GM18868 (cell line): ENCODE data around the gene NEK4.
"Not testable (repeated sequence)": the region's sequence is repeated elsewhere in the genome, so short reads cannot be mapped to it uniquely, and the experiment has no call there.

Experiments used
- ATAC-seq: cut with Tn5 transposase; IDR thresholded peaks from one replicate; pipeline ENCODE4 v1.9.1; 2021; ENCODE audit warnings: mild to moderate bottlenecking, moderate library complexity; ENCODE audit not compliant: unreplicated experiment

Gene NEK4

DNA sequence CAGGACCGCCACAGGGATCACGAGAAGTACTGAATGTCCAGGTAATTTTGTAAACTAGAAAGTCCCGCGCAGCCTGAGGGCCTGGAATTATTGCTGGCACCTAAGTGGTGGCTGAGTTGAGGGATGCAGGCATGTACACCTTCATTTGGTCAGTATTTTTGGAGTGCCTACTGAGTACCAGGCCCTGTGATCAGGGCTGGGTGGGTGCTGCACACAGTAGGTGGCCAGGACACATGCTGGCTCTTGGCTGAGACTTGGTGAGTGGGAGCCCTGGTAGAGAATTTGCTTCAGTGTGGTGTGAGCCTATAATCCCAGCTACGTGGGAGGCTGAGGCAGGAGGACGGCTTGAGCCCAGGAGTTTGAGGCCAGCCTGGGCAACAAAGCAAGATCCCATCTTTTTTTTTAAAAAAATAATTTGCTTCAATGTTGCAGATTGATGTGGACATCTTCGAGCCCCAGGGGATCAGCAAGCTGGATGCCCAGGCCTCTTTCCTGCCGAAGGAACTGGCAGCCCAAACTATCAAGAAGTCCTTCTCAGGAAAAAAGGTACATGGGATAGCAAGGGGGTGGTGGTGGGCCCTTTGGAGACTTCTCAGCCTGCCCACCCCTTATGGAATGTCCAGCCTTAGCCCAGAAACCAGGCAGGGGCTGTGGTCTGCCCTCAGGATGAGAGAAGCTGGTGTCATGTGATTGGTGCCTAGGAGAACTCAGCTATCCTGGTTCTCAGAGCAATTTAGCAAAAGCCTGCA lies 9.3 kb upstream of the NEK4 start:
- no peak for ATAC-seq

DNA sequence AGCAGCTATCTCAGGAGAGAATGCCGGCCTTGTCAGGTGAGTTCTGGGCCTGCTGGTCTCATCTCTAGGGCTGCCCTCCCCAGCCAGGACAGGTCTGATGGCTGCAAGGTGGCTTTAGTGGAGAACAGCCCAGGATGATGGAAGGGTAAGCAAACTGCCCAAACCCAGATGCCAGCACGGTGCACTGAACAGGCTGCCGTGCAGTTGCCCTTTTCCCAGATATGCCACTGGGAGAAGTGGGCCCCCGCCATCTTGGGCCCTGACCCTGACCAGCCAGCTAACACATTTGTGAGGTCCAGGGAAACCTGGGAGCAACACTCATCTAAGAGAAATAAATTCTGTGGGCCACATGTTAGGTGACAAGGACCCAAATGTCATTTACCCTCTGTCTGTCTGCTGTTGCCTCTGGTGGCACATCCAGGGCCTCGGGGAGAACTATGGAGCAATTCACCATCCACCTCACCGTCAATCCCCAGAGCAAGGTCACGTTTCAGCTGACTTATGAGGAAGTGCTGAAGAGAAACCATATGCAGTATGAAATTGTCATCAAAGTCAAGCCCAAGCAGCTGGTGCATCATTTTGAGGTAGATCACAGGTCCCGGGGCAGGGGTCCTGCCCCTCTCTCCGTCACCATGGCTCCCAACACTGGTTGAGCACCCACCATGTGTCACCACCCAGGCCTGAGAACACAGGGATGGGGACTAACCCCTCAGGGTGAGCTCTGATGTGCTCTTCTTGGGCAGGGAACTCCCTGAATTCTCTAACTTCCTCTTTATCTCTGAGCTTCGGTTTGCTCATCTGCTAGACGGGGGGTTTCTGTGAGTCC lies 8.5 kb upstream of the NEK4 start:
- peak; percentile 91 for ATAC-seq

DNA sequence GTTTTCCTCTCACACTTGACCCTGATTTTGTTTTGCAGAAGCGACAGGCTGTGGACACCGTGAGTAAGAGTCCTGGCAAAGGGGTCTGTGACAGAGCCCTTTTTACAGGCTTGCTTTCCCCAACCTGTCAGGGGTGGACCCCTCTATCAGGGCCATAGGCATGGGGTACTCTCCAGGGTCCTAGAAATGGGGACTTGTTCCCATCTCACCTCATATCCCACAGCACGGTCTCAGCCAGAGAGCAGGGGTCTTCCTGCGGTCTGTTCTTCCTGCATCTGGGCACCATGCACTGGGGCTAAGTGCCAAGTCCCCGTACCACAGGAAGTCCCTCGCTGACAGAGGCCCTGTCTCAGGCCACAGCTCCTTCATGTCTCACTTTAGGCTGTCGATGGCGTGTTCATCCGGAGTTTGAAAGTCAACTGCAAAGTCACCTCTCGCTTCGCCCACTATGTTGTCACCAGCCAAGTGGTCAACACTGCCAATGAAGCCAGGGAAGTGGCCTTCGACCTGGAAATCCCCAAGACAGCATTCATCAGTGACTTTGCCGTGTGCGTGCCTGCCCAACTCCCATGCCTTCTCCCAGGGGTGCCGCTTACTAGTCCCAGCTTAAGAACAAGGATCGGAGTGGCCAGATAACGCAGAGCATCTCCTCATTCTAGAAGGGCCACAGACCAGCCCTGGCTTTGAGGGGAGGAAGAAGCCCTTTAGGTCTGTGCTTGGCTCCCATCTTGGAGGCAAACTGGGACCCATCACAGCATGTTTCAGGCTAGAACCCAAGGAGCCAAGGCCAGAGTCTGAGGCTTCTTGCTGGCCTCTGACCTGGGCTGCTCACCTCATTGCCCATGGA lies 7.4 kb upstream of the NEK4 start:
- no peak for ATAC-seq

DNA sequence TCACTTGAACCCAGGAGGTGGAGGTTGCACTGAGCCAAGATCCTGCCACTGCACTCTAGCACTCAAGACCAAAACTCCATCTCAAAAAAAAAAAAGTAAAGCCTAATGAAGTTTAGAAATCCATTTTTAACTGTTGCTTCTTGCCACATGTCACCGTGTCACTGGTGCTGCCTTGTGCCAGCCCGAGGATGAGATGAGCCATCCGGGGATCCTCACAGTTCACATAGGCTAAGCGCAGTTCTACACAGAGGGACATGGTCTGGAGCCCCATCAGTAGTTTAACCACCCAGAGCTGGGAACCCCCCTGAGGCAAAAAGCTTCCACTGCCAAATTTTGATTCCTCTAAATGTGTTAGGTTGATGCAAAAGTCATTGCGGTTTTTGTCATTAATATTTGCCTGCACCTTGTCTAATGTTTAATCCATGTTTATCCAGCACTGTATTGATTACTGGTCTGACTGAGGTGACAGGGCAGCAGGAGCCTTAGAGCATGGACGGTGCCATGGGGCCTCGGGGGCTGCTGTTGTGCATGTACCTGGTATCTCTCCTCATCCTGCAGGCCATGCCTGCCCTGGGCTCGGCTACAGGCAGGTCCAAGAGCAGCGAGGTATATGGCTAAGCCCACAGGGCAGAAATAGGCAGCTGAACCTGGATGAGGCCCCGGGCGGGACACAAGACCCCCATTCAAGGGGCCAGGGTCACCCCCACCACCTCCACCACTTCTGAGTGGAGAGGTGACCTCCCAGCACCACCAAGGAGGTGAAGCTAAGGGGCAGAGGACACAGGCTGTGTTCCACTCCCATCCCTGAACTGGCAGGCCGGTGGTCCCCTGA lies 6.6 kb upstream of the NEK4 start, which contains the start of gene ITIH1:
ITIH1 (plus strand) TSS at position 473 of the 832 bp plus-strand sequence; CDS start at position 490, 17 bp downstream.
- ATAC-seq, result no peak

DNA sequence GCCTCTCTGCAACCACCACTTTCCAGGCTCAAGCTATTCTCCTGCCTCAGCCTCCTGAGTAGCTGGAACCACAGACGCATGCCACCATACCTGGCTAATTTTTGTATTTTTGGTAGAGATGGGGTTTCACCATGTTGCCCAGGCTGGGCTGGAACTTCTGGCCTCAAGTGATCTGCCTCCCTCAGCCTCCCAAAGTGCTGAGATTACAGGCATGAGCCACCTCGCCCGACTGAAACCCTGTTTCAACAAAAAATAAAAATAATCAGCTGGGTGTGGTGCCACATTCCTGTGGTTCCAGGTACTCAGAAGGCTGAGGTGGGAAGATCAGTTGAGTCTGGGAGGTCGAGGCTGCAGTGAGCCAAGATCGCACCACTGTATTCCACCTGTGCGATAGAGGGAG lies 5.7 kb upstream of the NEK4 start:
- ATAC-seq, result not testable (repeated sequence)

DNA sequence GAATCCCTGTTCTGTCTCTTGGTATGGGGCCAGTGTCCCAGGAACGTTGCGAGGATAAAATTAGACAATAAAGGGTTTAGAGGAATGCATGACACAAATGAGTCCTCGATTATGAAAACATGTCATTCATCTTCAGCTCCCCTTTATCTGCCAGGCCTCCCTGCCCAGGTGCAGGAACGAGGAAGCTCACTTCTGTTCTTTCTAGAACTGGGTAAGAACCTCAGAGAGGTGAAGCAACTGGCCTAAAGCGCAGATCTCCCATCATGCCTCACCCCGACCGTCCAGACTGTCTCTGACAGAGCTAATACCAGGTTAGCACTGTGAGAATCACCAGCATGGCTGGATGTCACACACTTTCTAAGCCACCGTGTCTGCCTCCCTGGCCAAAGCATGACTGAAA lies 5.1 kb upstream of the NEK4 start:
- no peak for ATAC-seq

DNA sequence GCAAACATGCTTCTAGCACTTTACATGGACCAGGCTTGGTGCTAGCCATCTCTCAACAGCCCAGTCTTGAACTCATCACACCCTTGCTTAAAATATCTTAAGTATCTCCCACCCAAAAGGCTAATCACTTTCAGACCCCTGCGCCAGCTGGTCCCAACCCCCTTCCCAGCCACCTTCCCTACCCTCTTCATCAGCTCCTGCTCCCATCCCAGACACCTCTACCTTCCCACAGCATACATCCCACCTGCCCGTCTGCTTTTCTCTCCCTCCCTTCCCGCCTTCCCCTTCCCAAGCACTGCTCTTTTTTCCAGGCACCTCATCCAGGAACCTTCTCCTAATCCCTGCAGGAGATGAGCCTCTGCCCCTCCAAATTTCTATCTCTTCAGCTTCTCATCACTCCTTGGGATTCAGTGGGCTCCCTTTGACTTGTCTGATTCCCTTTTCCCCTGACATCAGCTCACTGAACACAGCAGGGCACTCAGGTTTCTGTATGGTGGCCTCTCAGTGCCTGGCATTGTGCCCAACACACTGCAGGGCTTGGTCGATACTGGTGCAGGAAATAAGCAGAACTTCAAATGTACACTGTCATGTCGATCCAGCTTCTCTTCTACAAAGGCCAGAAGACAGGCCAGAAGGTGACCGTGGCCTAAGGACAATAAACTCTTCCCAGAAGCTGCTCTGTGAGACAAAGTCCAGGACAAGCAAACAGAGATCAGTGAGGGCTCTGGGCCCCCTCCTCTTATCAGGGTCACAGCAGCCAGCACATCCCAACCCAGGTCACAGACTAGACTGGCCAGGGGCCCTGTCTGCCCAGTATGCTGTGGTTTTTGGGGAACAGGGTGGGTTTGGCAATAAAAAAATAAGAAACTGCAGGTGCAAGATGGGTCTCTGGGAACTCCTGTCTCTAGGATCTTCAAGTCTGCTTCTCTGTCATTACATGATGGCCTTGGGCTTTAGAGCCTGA lies 4.4 kb upstream of the NEK4 start:
- no peak for ATAC-seq

DNA sequence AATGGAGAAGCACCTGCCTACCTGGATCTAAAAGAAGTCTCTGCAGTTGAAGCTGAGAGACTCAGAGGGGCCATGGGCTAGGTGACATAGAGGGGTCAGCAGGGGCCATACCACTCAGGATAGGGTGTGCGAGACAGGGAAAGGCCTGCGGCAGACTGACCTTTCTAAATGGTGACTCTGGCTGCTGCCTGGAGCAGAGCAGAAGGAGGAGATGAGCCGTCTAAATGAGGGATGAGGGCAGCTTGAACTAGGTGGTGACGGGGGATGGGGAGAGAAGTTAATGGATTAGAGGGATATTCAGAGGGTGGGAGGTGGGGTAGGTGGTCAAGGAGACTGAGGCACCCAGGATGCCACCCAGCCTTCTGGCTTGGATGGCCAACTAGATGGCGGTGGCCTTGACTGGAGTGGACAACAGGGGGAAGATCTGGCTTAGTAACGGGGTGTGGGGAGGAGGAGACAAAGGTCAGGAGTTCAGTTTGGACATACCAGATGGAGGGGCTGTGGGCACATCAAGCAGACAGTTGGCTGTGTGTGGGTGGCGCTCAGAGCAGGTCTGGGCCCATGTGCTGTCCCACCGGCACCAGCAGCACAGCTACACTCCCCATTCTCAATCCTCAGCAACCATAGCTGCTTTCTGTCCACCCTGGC lies 3.5 kb upstream of the NEK4 start:
- no peak for ATAC-seq

DNA sequence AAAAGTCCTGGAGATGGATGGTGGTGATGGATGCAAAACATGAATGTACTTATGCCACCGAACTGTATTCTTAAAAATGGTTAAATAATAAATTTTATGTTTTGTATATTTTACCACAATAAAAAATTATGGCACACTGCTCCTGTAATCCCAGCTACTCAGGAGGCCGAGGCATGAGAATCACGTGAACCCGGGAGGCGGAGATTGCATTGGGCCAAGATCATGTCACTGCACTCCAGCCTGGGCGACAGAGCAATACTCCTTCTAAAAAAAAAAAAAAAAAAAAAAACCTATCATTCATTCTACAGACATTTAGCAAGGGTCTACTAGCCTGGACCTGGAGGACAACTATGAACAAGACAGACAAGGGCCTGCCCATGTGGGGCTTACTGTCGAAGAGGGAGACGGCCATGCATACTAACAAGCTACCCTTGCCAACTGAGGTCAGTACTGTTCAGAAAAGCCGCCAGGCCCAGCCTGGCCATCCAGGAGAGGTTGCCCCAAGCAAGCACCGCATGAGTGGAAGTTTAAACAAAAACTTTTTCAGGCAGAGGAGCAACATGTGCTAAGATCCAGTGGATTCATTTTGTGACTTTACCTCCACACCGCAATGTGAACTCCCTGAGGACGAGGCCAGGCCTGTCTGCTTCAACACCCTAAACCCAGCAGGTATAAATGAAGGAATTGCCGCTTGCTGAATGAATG lies 2.8 kb upstream of the NEK4 start:
- ATAC-seq, result no peak

DNA sequence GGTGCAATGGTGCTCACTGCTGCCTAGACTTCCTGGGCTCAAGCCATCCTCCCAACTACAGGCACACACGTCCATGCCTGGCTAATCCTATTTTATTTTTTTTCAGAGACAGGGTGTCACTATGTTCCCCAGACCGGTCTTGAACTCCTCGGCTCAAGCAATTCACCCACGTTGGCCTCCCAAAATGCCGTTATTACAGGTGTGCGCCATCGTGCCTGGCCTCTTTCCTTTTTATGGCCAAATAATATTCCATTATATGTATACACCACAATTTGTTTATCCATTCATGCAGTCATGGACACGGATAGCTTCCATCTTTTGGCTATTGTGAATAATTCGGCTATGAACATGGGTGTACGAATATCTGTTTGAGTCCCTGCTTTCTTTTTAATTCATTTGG lies 962 bp upstream of the NEK4 start:
- no peak for ATAC-seq

DNA sequence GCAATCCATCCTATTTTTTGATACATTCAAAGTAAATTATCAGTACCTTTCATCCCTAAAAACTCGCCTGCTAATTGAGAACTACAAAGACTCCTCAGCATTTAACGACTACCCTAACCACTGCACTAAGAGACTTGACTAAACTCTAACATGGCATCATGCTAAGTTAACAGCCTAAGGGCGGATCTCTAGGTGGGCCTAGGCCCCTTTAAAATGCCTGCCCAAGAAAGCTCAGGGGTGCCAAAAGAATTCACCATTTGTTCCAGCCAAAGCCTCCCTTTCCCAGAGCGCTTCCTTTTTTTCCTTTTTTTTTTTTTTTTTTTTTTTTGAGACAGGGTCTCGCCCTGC lies 568 bp upstream of the NEK4 start:
- no peak for ATAC-seq

DNA sequence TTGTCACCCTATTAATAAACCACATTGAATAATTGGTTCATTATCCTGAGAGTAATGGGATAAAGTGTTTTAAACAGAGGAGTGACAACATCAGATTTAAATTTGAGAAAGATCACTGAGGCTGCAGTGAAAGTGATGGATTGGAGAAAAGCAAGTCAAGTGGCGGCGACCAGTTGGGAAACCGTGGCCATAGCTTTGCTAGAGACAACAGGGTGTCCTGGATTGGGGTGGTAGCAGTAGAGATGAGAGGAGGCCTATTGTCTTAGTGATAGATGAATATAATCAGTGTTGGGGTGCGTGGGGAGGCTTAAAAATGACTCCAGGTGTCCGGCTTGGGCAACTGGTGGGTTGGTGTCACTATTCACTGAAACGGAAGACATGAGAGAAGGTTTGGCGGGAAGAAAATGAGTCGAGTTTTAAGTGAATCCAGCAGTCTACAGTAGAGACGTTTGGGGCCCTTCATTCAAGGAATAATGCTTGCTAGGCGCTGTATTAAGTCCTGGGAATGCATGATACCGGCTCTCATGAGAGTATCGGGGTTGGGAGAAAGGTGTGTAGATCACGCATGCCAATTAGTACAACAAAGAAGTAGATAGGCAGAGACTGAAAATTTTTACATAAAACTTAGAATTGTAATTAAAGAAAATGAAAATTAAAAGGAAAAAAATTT lies 819 bp downstream of the NEK4 start:
- no peak for ATAC-seq

DNA sequence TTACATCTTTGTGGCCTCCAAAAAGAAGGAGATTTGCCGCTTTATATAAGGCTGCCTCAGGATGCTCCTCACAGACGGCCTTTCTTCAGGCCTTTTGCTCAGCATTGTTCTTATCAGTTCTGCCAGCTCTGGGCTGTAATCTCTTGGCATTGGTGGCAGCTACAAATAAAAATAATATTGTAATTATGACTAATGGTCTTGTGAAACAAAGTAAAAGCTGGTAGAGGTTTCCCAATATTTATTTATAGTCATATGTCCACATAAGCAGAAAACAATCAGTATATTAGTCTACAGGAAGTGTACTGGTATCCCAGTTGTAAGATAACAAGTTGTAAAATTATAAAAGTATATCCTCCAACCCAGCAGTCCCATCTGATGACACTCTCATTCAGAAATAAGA lies 7.3 kb downstream of the NEK4 start:
- ATAC-seq, result no peak

DNA sequence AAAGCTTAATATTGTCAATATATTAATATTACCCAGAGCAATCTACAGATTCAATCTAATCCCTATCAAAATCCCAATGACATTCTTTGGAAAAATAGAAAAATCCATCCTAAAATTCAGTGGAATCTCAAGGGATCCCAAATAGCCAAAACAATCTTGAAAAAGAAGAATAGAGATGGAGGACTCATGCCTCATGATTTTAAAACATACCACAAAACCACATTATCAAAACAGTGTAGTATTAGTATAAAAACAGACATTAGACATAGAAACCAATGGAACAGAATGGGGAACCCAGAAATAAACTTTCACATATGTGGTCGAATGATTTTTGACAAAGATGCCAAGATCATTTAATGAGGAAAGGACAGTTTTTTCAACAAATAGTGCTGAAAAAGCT lies 14.6 kb downstream of the NEK4 start:
- ATAC-seq, result no peak

DNA sequence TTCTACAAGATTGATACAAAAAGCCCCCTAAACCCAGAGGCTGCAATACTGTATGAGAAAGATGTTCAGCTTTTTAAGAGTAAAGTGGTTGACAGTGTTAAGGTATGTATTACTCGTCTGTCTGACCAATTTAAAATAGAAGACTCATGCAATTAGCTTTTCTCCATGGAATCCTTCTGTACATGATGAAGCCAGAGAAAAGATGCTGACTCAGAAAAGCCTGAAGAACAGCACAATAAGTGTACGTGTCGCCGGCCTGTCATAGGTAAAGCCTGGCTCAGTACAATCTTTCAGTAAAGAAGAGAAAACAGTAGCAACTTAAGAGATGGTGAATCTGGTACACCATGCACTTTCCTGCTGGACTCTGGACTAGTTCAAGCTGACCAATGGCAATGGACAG lies 16.4 kb downstream of the NEK4 start:
- no peak for ATAC-seq

DNA sequence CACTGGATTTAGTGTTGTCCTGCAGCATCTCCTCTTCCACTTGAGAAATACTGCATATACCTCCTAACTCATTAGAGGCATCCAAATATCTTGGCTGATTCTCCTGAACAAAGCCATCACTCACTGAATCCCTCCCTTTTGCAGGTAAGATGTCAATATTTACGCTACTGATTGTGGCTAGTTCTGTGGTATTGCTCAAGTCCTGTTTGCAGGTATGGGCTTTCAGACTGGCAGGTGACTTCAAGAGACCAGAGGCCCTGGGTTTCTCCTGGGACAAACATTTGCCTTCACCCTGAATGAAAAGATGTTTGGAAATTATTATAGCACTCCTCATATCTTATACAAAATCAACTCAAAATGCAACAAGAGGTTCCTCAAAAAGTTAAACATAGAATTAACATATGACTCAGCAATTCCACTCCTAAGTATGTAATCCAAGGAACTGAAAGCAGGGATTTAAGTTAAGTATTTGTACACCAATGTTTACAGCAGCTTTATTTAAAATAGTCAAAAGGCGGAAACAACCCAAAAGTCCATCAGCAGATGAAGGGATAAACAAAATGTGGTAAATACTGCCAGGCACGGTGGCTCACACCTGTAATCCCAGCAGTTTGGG lies 18.6 kb downstream of the NEK4 start:
- no peak for ATAC-seq

DNA sequence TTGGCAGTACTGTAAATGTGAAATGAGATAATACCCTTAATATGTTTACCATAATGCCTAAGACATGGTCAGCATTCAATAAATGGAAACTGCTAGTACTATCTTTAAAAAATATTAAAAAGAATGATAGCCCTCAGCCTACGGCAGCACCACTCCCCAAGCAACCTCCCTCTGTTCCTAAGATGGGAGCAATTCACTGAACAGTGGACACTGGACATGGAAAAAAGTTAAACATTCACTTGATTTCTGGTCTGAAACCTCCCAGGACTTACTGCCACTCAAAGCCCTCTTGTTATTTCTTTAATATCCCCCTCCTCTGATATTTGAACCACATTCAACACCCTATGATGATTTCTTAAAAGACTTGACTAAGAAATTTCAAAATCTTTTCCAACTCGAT lies 27.0 kb downstream of the NEK4 start:
- ATAC-seq, result no peak
